Ishikawa (cell line): Measurements from ENCODE around the gene QRFPR.

ENCODE experiments used
- CREB1 ChIP-seq: IDR thresholded peaks from 2 replicates; pipeline ENCODE4 v1.6.1; 2012; ENCODE audit warnings: low read depth
- EP300 ChIP-seq: IDR thresholded peaks from 2 replicates; pipeline ENCODE4 v1.6.1; 2012; ENCODE audit warnings: borderline replicate concordance
- NFIC ChIP-seq: IDR thresholded peaks from 2 replicates; pipeline ENCODE4 v1.6.1; 2012
- USF1 ChIP-seq: IDR thresholded peaks from 2 replicates; pipeline ENCODE4 v1.6.1; 2012

GRCh38 chr4:121400632-121401031 lies 19.8 kb upstream of the QRFPR start:
- TF ChIP-seq EP300 (no peak), NFIC (no peak), CREB1 (no peak), USF1 (no peak)
